Measurements from ENCODE around the gene TRUB1.

Gene TRUB1

GRCh38 chr10:114992189-114992775, 54.3 kb downstream of the TRUB1 start:
- TF ChIP-seq CTCF (IDR thresholded peaks at IDR 0.05; ENCODE audit: low read depth, low read length), result no peak
- no peak overlapping the region for H3K4me3 ChIP-seq (ENCODE audit: low read depth, low read length)

- H3K4me3 ChIP-seq (ENCODE audit: low read depth, low read length), result peak overlapping the region; percentile 6; the same call in 1 of the 2 replicates
- TF ChIP-seq CTCF (IDR thresholded peaks at IDR 0.05; ENCODE audit: low read depth, low read length), result no peak
Measured at GRCh38 chr10:114995468-114996247, 57.7 kb downstream of the TRUB1 start.

- no peak for TF ChIP-seq CTCF (IDR thresholded peaks at IDR 0.05; ENCODE audit: low read depth, low read length)
- H3K4me3 ChIP-seq (ENCODE audit: low read depth, low read length), result no peak overlapping the region
Measured at GRCh38 chr10:114996542-114996941, 58.5 kb downstream of the TRUB1 start.

GRCh38 chr10:114998993-114999392, 61.0 kb downstream of the TRUB1 start:
- H3K4me3 ChIP-seq (ENCODE audit: low read depth, low read length), result no peak overlapping the region
- no peak for TF ChIP-seq CTCF (IDR thresholded peaks at IDR 0.05; ENCODE audit: low read depth, low read length)

GRCh38 chr10:115001506-115002381, 63.7 kb downstream of the TRUB1 start:
- TF ChIP-seq CTCF (IDR thresholded peaks at IDR 0.05; ENCODE audit: low read depth, low read length), result no peak
- peak overlapping the region; percentile 45 for H3K4me3 ChIP-seq (ENCODE audit: low read depth, low read length)

GRCh38 chr10:115003396-115003795, 65.4 kb downstream of the TRUB1 start:
- TF ChIP-seq CTCF (IDR thresholded peaks at IDR 0.05; ENCODE audit: low read depth, low read length), result no peak
- H3K4me3 ChIP-seq (ENCODE audit: low read depth, low read length), result no peak overlapping the region
